ENCODE data around the gene LAYN. TPM values are rescaled to one million over a fixed set of nuclear protein-coding genes. Genes with fewer than 3 reads are reported as not detected.
A peak's percentile ranks its signal among the peaks of the same experiment; 100 is the strongest.

LAYN gene, protein sequence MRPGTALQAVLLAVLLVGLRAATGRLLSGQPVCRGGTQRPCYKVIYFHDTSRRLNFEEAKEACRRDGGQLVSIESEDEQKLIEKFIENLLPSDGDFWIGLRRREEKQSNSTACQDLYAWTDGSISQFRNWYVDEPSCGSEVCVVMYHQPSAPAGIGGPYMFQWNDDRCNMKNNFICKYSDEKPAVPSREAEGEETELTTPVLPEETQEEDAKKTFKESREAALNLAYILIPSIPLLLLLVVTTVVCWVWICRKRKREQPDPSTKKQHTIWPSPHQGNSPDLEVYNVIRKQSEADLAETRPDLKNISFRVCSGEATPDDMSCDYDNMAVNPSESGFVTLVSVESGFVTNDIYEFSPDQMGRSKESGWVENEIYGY
- 11.0 TPM for total RNA-seq

DNA sequence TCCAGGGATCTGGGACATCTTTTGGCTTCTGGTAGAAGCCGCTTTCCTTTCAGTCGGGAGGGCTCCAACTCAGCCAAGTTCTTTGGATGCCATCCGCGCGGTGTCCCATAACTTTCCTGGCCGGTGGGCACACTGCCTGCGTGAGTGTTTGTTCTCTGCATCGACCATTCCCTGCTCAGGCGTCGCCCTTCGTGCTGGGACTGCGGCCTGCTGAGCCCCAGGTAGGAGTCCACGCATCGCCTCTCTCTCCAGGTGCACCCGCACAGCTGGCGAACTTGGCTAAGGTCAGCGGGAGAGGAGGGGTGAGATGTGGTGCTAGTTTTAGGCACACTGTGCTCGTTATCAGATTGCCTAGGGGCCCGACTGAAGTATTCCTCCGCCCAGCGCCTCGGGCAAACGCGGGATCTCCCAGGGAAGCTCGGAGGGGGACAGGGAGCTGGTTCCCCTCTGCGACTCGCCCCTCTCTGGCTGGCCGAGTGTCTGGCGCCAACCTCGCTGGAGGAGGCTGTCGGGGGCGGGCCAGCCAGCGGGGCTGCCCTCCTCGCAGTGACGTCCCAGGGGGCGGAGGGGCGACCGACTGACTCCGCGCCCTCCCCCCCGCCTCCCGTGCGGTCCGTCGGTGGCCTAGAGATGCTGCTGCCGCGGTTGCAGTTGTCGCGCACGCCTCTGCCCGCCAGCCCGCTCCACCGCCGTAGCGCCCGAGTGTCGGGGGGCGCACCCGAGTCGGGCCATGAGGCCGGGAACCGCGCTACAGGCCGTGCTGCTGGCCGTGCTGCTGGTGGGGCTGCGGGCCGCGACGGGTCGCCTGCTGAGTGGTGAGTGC, at the start of gene LAYN:
Gene LAYN, plus strand, starts transcription at position 607 of the 823 bp plus-strand sequence. Its CDS starts 124 bp downstream, at position 731.
- Histone ChIP-seq H3K4me1 (ENCODE audit: control insufficient read depth in 3 of 3, insufficient read depth in 3 of 3, low read length in 3 of 3) (peaks cover 23 to 35% (median 27%) of the 10 kb centered on the region in 3 donors), H3K27me3 (ENCODE audit: control insufficient read depth in 3 of 3, insufficient read depth in 3 of 3, low read length in 3 of 3) (peaks cover 0 to 2% (median 0%) of the 10 kb centered on the region in 3 donors), H3K4me3 (ENCODE audit: low read length in 3 of 3) (peak within 1 kb of the TSS; percentile 61 to 77 (median 75)), H3K27ac (ENCODE audit: low read depth, low read length) (peak within 1 kb of the TSS; percentile 57), H3K9ac (ENCODE audit: low read depth in 1 of 3, low read length in 3 of 3) (peak within 1 kb of the TSS; percentile 48 to 69 (median 58)), H3K9me3 (ENCODE audit: control insufficient read depth in 3 of 3, low read length in 3 of 3) (no peaks in the 10 kb centered on the region), H3K36me3 (ENCODE audit: control insufficient read depth in 3 of 3, insufficient read depth in 3 of 3, low read length in 3 of 3) (peaks cover 0 to 3% (median 3%) of the 10 kb centered on the region in 3 donors)

- Histone ChIP-seq H3K27ac (ENCODE audit: low read depth, low read length) (no peak overlapping the region), H3K27me3 (ENCODE audit: control insufficient read depth in 3 of 3, insufficient read depth in 3 of 3, low read length in 3 of 3) (no peaks in the 10 kb centered on the region), H3K4me1 (ENCODE audit: control insufficient read depth in 3 of 3, insufficient read depth in 3 of 3, low read length in 3 of 3) (no peaks in the 10 kb centered on the region), H3K9me3 (ENCODE audit: control insufficient read depth in 3 of 3, low read length in 3 of 3) (no peaks in the 10 kb centered on the region), H3K9ac (ENCODE audit: low read depth in 1 of 3, low read length in 3 of 3) (no peak overlapping the region), H3K4me3 (ENCODE audit: low read length in 3 of 3) (no peak overlapping the region), H3K36me3 (ENCODE audit: control insufficient read depth in 3 of 3, insufficient read depth in 3 of 3, low read length in 3 of 3) (no peaks in the 10 kb centered on the region)
Measured at GRCh38 chr11:111494040-111494439, 46.5 kb upstream of the LAYN start.

GRCh38 chr11:111499483-111499882, 41.0 kb upstream of the LAYN start:
- Histone ChIP-seq H3K4me3 (ENCODE audit: low read length in 3 of 3) (no peak overlapping the region), H3K9ac (ENCODE audit: low read depth in 1 of 3, low read length in 3 of 3) (no peak overlapping the region), H3K27ac (ENCODE audit: low read depth, low read length) (no peak overlapping the region), H3K36me3 (ENCODE audit: control insufficient read depth in 3 of 3, insufficient read depth in 3 of 3, low read length in 3 of 3) (no peaks in the 10 kb centered on the region), H3K27me3 (ENCODE audit: control insufficient read depth in 3 of 3, insufficient read depth in 3 of 3, low read length in 3 of 3) (no peaks in the 10 kb centered on the region), H3K4me1 (ENCODE audit: control insufficient read depth in 3 of 3, insufficient read depth in 3 of 3, low read length in 3 of 3) (no peaks in the 10 kb centered on the region), H3K9me3 (ENCODE audit: control insufficient read depth in 3 of 3, low read length in 3 of 3) (no peaks in the 10 kb centered on the region)

DNA sequence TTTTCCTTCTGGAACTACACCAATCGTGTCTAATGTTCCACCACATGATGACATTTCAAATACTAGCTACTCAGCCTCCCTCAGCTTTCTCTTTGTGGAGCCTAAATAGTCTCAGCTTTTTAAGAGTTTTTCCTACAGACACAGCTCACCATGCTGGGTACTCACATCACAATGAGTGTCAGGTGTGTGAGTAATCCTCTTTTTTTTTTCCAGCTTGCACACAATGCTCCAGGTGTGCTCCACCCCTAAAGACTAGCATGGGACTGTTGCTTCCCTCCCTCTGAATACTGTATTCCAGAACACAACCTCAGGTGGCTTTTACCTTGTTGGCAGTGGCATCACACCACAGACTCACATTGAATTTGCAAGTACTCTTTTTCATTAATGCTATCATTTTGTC, 40.0 kb upstream of the LAYN start:
- Histone ChIP-seq H3K36me3 (ENCODE audit: control insufficient read depth in 3 of 3, insufficient read depth in 3 of 3, low read length in 3 of 3) (no peaks in the 10 kb centered on the region), H3K9ac (ENCODE audit: low read depth in 1 of 3, low read length in 3 of 3) (no peak overlapping the region), H3K27ac (ENCODE audit: low read depth, low read length) (no peak overlapping the region), H3K4me3 (ENCODE audit: low read length in 3 of 3) (no peak overlapping the region), H3K9me3 (ENCODE audit: control insufficient read depth in 3 of 3, low read length in 3 of 3) (no peaks in the 10 kb centered on the region), H3K27me3 (ENCODE audit: control insufficient read depth in 3 of 3, insufficient read depth in 3 of 3, low read length in 3 of 3) (no peaks in the 10 kb centered on the region), H3K4me1 (ENCODE audit: control insufficient read depth in 3 of 3, insufficient read depth in 3 of 3, low read length in 3 of 3) (no peaks in the 10 kb centered on the region)

DNA sequence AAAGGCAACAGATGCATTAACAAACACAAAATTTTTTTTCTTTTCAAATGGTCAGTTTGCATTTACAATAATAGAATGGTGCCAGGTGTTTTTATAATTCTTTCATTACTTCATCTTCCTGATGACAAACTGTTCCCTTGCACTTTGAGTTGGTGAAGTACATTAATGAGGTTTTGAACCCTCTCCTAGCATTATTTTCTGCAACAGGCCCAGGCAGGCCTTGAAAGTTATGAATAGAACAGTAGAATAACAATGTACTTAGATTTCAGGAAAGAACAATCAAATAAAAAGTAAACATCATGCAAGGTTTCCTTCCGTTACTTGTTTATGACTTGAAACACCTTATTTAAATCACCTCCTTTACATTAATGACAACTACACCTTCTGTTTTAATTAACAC, 37.9 kb upstream of the LAYN start:
- Histone ChIP-seq H3K27ac (ENCODE audit: low read depth, low read length) (no peak overlapping the region), H3K9me3 (ENCODE audit: control insufficient read depth in 3 of 3, low read length in 3 of 3) (no peaks in the 10 kb centered on the region), H3K9ac (ENCODE audit: low read depth in 1 of 3, low read length in 3 of 3) (no peak overlapping the region), H3K27me3 (ENCODE audit: control insufficient read depth in 3 of 3, insufficient read depth in 3 of 3, low read length in 3 of 3) (no peaks in the 10 kb centered on the region), H3K4me3 (ENCODE audit: low read length in 3 of 3) (no peak overlapping the region), H3K36me3 (ENCODE audit: control insufficient read depth in 3 of 3, insufficient read depth in 3 of 3, low read length in 3 of 3) (no peaks in the 10 kb centered on the region), H3K4me1 (ENCODE audit: control insufficient read depth in 3 of 3, insufficient read depth in 3 of 3, low read length in 3 of 3) (no peaks in the 10 kb centered on the region)

GRCh38 chr11:111510311-111510710, 30.2 kb upstream of the LAYN start:
- Histone ChIP-seq H3K9me3 (ENCODE audit: control insufficient read depth in 3 of 3, low read length in 3 of 3) (no peaks in the 10 kb centered on the region), H3K27me3 (ENCODE audit: control insufficient read depth in 3 of 3, insufficient read depth in 3 of 3, low read length in 3 of 3) (peaks cover 22 to 34% (median 27%) of the 10 kb centered on the region in 3 donors), H3K36me3 (ENCODE audit: control insufficient read depth in 3 of 3, insufficient read depth in 3 of 3, low read length in 3 of 3) (no peaks in the 10 kb centered on the region), H3K4me1 (ENCODE audit: control insufficient read depth in 3 of 3, insufficient read depth in 3 of 3, low read length in 3 of 3) (peaks cover 0 to 3% (median 0%) of the 10 kb centered on the region in 3 donors), H3K4me3 (ENCODE audit: low read length in 3 of 3) (no peak overlapping the region), H3K9ac (ENCODE audit: low read depth in 1 of 3, low read length in 3 of 3) (no peak overlapping the region), H3K27ac (ENCODE audit: low read depth, low read length) (no peak overlapping the region)

- Histone ChIP-seq H3K9ac (ENCODE audit: low read depth in 1 of 3, low read length in 3 of 3) (no peak within 1 kb of the TSS), H3K9me3 (ENCODE audit: control insufficient read depth in 3 of 3, low read length in 3 of 3) (no peaks in the 10 kb centered on the region), H3K27ac (ENCODE audit: low read depth, low read length) (no peak within 1 kb of the TSS), H3K4me1 (ENCODE audit: control insufficient read depth in 3 of 3, insufficient read depth in 3 of 3, low read length in 3 of 3) (peaks cover 0 to 3% (median 0%) of the 10 kb centered on the region in 3 donors), H3K36me3 (ENCODE audit: control insufficient read depth in 3 of 3, insufficient read depth in 3 of 3, low read length in 3 of 3) (no peaks in the 10 kb centered on the region), H3K4me3 (ENCODE audit: low read length in 3 of 3) (peak within 1 kb of the TSS in 2 of 3 donors; percentile 51 to 59), H3K27me3 (ENCODE audit: control insufficient read depth in 3 of 3, insufficient read depth in 3 of 3, low read length in 3 of 3) (peaks cover 22 to 34% (median 27%) of the 10 kb centered on the region in 3 donors)
Measured at GRCh38 chr11:111512296-111513239, 28.0 kb upstream of the LAYN start, which contains the start of gene BTG4. Gene BTG4 (minus strand): TSS chr11:111512386. CDS start chr11:111498776, 13,610 bp downstream.

- peaks cover 22 to 34% (median 27%) of the 10 kb centered on the region in 3 donors for H3K27me3 ChIP-seq (ENCODE audit: control insufficient read depth in 3 of 3, insufficient read depth in 3 of 3, low read length in 3 of 3)
- H3K4me1 ChIP-seq (ENCODE audit: control insufficient read depth in 3 of 3, insufficient read depth in 3 of 3, low read length in 3 of 3), result peaks cover 0 to 3% (median 0%) of the 10 kb centered on the region in 3 donors
- H3K27ac ChIP-seq (ENCODE audit: low read depth, low read length), result no peak overlapping the region
- H3K9ac ChIP-seq (ENCODE audit: low read depth in 1 of 3, low read length in 3 of 3), result no peak overlapping the region
- H3K4me3 ChIP-seq (ENCODE audit: low read length in 3 of 3), result no peak overlapping the region
- H3K36me3 ChIP-seq (ENCODE audit: control insufficient read depth in 3 of 3, insufficient read depth in 3 of 3, low read length in 3 of 3), result no peaks in the 10 kb centered on the region
- H3K9me3 ChIP-seq (ENCODE audit: control insufficient read depth in 3 of 3, low read length in 3 of 3), result no peaks in the 10 kb centered on the region
Measured at GRCh38 chr11:111513240-111513605, 27.3 kb upstream of the LAYN start.

DNA sequence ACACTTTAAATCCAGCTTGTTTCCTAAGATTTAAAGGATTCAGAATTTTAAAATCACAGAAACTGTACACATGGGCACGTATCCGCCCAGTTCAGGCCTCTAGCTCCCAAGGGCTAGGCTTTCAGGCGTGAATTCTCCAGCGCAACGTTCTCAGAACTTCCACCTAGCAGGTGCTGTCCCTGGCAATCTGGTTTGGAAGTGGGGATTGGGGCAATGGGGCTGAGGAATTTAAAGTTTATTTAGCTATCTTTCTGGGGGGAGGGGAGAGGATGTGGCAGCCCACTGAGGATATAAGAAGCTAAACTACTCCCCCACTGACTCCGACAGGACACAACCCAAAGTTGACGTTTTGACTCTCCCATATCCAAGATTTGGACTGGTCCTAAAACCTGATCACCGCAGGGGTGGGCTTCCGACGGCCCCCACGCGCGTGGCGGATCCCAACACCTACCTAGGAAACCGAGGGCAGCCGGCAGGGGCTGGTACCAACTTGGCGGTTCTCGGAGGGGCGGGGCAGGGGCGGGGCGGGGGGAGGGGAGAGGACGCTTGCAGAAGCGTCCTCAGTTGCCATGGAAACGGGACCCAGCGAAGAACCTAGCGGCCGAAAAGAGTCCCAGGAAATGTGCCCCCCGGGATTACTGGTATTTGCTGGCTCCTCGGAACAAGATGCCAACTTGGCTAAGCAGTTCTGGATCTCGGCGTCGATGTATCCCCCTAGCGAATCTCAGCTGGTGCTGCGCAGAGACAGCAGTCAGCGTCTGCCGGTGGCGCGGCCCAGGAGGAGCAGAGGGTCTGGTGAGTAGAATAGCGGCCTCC, 26.1 kb upstream of the LAYN start, which contains the start of gene HOATZ:
Gene HOATZ, plus strand, starts transcription at position 563 of the 816 bp plus-strand sequence. Its CDS starts 7 bp downstream, at position 570.
- Histone ChIP-seq H3K9ac (ENCODE audit: low read depth in 1 of 3, low read length in 3 of 3) (no peak within 1 kb of the TSS), H3K27ac (ENCODE audit: low read depth, low read length) (no peak within 1 kb of the TSS), H3K27me3 (ENCODE audit: control insufficient read depth in 3 of 3, insufficient read depth in 3 of 3, low read length in 3 of 3) (peaks cover 22 to 34% (median 27%) of the 10 kb centered on the region in 3 donors), H3K9me3 (ENCODE audit: control insufficient read depth in 3 of 3, low read length in 3 of 3) (no peaks in the 10 kb centered on the region), H3K4me1 (ENCODE audit: control insufficient read depth in 3 of 3, insufficient read depth in 3 of 3, low read length in 3 of 3) (peaks cover 0 to 3% (median 0%) of the 10 kb centered on the region in 3 donors), H3K36me3 (ENCODE audit: control insufficient read depth in 3 of 3, insufficient read depth in 3 of 3, low read length in 3 of 3) (no peaks in the 10 kb centered on the region), H3K4me3 (ENCODE audit: low read length in 3 of 3) (no peak within 1 kb of the TSS)

Measured in skeletal muscle tissue (tissue), 4 donors.